ENCODE results near the gene GUCY2D.
A peak's percentile ranks its signal among the peaks of the same experiment; 100 is the strongest.

Gene GUCY2D

DNA sequence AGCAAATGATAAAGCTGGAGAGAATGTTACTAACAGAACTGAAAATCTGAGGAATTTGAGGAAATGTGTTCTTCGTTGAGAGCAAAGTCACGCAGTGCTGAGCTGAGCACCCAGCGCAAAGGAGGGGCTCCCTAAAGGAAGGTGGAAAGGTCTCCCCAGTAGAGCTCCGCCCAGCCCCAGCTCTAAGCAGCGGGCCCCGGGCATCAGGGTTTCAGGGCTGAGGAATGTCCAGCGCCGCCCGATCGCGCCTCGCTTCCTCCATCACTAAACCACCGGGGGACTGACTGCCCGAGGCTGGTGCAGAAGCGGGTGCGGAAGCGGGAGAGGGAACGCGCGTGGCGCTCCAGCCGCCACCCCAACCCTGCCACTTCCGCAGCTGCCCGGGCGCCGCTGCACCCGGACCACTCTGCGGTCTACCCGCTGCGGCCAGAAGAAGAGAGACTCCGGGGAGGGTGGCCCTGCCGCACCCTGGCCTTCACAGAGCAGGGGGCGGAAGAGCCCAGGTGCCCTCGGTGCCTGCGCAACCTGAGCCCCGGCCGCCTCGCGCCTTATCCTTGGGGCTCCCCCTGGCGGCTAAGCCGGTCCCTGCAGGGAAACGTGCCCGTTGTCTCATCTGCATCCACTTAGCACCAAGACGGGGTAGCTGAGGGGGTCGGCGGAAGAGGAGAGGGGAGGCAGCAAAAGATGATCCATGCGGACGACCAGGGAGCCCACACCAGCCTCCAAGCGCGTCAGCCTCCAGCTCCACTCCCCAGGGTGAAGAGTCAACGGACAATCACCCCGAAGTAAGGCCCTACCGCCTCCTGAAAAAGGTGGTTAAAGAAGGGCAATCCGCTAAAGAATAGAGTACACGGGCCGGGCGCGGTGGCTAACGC, 12.4 kb upstream of the GUCY2D start:
- in situ Hi-C loops (cut with HindIII; ENCODE audit: low sequenced_read_pairs): no loop called here
- peak; percentile 12 for DNase-seq (ENCODE audit: low read depth)
- peak overlapping the region; percentile 51 for H3K4me3 ChIP-seq (ENCODE audit: low read depth, low read length)
- peak; percentile 92 for TF ChIP-seq CTCF (IDR thresholded peaks at IDR 0.05; ENCODE audit: low read depth, low read length, missing control alignments)

GRCh38 chr17:7992516-7992915, 9.9 kb upstream of the GUCY2D start:
- DNase-seq (ENCODE audit: low read depth): peak; percentile 33
- in situ Hi-C loops (cut with HindIII; ENCODE audit: low sequenced_read_pairs): no loop called here
- no peak for TF ChIP-seq CTCF (IDR thresholded peaks at IDR 0.05; ENCODE audit: low read depth, low read length, missing control alignments)

GRCh38 chr17:7992924-7993323, 9.5 kb upstream of the GUCY2D start:
- H3K4me3 ChIP-seq (ENCODE audit: low read depth, low read length): no peak overlapping the region
- no peak for DNase-seq (ENCODE audit: low read depth)
- no peak for TF ChIP-seq CTCF (IDR thresholded peaks at IDR 0.05; ENCODE audit: low read depth, low read length, missing control alignments)
- in situ Hi-C loops (cut with HindIII; ENCODE audit: low sequenced_read_pairs): no loop called here

More at GRCh38 chr17:7992516-7992915, 9.9 kb upstream of the GUCY2D start:
- no peak overlapping the region for H3K4me3 ChIP-seq (ENCODE audit: low read depth, low read length)

DNA sequence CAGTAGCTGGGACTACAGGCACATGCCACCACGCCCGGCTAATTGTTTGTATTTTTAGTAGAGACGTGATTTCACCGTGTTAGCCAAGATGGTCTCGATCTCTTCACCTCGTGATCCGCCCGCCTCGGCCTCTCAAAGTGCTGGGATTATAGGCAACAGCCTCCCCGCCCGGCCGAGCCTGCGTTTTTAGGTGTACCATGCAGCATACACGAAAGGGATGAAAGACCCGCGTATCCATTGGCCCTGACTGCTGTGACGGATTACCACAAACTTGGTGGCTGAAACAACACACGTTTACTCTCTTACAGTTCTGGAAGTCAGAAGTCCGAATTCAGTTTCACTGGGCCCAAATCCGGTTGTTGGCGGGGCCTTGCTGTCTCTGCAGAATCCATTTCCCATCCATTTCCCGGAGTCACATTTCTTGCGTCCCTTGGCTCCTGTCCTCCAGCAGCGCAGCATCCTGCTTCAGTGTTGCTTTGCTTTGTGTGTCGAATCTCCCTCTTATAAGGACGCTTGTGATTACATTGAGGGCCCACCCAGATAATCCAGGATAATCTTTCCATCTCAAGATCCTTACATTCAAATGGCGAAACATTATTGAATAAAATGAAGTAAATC, 8.3 kb upstream of the GUCY2D start:
- no peak for DNase-seq (ENCODE audit: low read depth)
- in situ Hi-C loops (cut with HindIII; ENCODE audit: low sequenced_read_pairs): no loop called here
- TF ChIP-seq CTCF (IDR thresholded peaks at IDR 0.05; ENCODE audit: low read depth, low read length, missing control alignments): no peak
- no peak overlapping the region for H3K4me3 ChIP-seq (ENCODE audit: low read depth, low read length)

GRCh38 chr17:7995724-7996123, 6.7 kb upstream of the GUCY2D start:
- no peak for TF ChIP-seq CTCF (IDR thresholded peaks at IDR 0.05; ENCODE audit: low read depth, low read length, missing control alignments)
- DNase-seq (ENCODE audit: low read depth): no peak
- no peak overlapping the region for H3K4me3 ChIP-seq (ENCODE audit: low read depth, low read length)
- in situ Hi-C loops (cut with HindIII; ENCODE audit: low sequenced_read_pairs): no loop called here

DNA sequence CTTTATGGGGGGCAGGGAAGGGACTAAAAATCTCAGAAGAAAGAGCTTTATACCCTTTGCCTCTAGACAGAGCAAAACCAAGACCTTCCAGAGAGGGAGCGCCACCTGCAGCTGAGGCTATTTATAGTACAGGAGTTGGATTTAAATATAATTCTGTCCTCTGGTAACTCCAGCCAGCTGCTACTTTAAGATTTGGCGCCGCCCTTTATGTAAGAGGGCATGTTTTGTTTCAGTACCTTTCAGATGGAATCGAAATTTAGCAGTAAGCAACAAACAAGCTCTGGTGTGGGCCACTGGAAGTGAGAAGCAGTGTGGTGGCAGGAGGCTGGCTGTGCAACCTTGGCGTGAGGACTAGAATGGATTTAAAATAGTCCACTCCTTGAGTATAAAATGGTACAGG, 5.2 kb upstream of the GUCY2D start:
- H3K4me3 ChIP-seq (ENCODE audit: low read depth, low read length): no peak overlapping the region
- no peak for DNase-seq (ENCODE audit: low read depth)
- TF ChIP-seq CTCF (IDR thresholded peaks at IDR 0.05; ENCODE audit: low read depth, low read length, missing control alignments): peak; percentile 37
- in situ Hi-C loops (cut with HindIII; ENCODE audit: low sequenced_read_pairs): no loop called here

Data from astrocyte of the cerebellum (primary cell).